Astrocyte (in vitro differentiated cells and primary cell): ENCODE results near the gene PRR5L. TPM values are rescaled to one million over a fixed set of nuclear protein-coding genes. Genes with fewer than 3 reads are reported as not detected.
A peak's percentile ranks its signal among the peaks of the same experiment; 100 is the strongest.

Source experiments
- DNase-seq: peaks from one replicate; pipeline ENCODE4 v3.0.0-alpha.2; 2010; ENCODE audit warnings: low read depth
- FAIRE-seq: peaks from 2 replicates; lab custom pipeline; 2011; peaks lifted over from hg19 to GRCh38; lab: Jason Lieb, UNC
- H2AFZ ChIP-seq: 2 replicates; pipeline ENCODE4 v1.6.0; 2012; ENCODE audit warnings: low read depth, low read length, inconsistent platforms
- H3K27ac ChIP-seq: 2 replicates; pipeline ENCODE4 v1.5.1; 2011; ENCODE audit warnings: low read depth, low read length, inconsistent platforms
- H3K27me3 ChIP-seq: 2 replicates; pipeline ENCODE4 v1.6.0; 2011; ENCODE audit warnings: low read length, inconsistent platforms; ENCODE audit not compliant: insufficient read depth
- H3K36me3 ChIP-seq: 2 replicates; pipeline ENCODE4 v1.5.1; 2011; ENCODE audit warnings: low read length, inconsistent platforms; ENCODE audit not compliant: insufficient read depth
- H3K4me1 ChIP-seq: 2 replicates; pipeline ENCODE4 v1.5.1; 2011; ENCODE audit warnings: low read length, inconsistent platforms; ENCODE audit not compliant: insufficient read depth
- H3K4me2 ChIP-seq: 2 replicates; pipeline ENCODE4 v1.6.0; 2012; ENCODE audit warnings: low read length, inconsistent platforms
- H3K4me3 ChIP-seq: 2 replicates; pipeline ENCODE4 v1.5.1; 2011; ENCODE audit warnings: low read depth, mild to moderate bottlenecking, low read length, inconsistent platforms; ENCODE audit not compliant: insufficient read depth
- H3K79me2 ChIP-seq: 2 replicates; pipeline ENCODE4 v1.6.0; 2012; ENCODE audit warnings: mild to moderate bottlenecking, low read length, inconsistent platforms; ENCODE audit not compliant: insufficient read depth
- H3K9ac ChIP-seq: 2 replicates; pipeline ENCODE4 v1.6.0; 2012; ENCODE audit warnings: mild to moderate bottlenecking, low read length, inconsistent platforms
- H3K9me3 ChIP-seq: 2 replicates; pipeline ENCODE4 v1.5.1; 2012; ENCODE audit warnings: low read depth, mild to moderate bottlenecking, low read length, inconsistent platforms; ENCODE audit not compliant: insufficient read depth
- H4K20me1 ChIP-seq: 2 replicates; pipeline ENCODE4 v1.6.0; 2012; ENCODE audit warnings: low read length, inconsistent platforms; ENCODE audit not compliant: insufficient read depth
- H3K27ac Mint-ChIP-seq: one replicate; pipeline ENCODE4 v1.8.0; 2021; ENCODE audit warnings: mild to moderate bottlenecking, mixed read lengths; ENCODE audit not compliant: unreplicated experiment
- H3K27me3 Mint-ChIP-seq: one replicate; pipeline ENCODE4 v1.8.0; 2021; ENCODE audit warnings: low read depth, mixed read lengths; ENCODE audit not compliant: unreplicated experiment
- H3K36me3 Mint-ChIP-seq: one replicate; pipeline ENCODE4 v1.8.0; 2021; ENCODE audit warnings: low read depth, mixed read lengths; ENCODE audit not compliant: unreplicated experiment
- H3K4me1 Mint-ChIP-seq: one replicate; pipeline ENCODE4 v1.8.0; 2021; ENCODE audit warnings: low read depth, mixed read lengths; ENCODE audit not compliant: unreplicated experiment
- H3K4me3 Mint-ChIP-seq: one replicate; pipeline ENCODE4 v1.8.0; 2021; ENCODE audit warnings: mild to moderate bottlenecking, moderate library complexity, mixed read lengths; ENCODE audit not compliant: unreplicated experiment
- H3K9me3 Mint-ChIP-seq: one replicate; pipeline ENCODE4 v1.8.0; 2021; ENCODE audit warnings: mild to moderate bottlenecking, mixed read lengths; ENCODE audit not compliant: unreplicated experiment
- CTCF ChIP-seq: IDR thresholded peaks from 2 replicates; pipeline ENCODE4 v1.5.1; 2011; ENCODE audit warnings: low read depth, mild to moderate bottlenecking, inconsistent platforms, low read length, moderate library complexity; ENCODE audit not compliant: insufficient read depth
- EZH2 ChIP-seq: IDR thresholded peaks from 2 replicates; pipeline ENCODE4 v1.6.1; 2012; ENCODE audit warnings: mild to moderate bottlenecking, low read length, inconsistent platforms; ENCODE audit not compliant: insufficient read depth
- total RNA-seq: library from RNA; stranded (reverse); gene quantifications from 2 replicates; pipeline ENCODE4 v1.2.1, GENCODE V29; 2021

Gene PRR5L
- total RNA-seq, 1 donor from 2014 or later, result 55.6 TPM

GRCh38 chr11:36330411-36330810 is 34.3 kb downstream of the PRR5L start:
- H3K4me1 Mint-ChIP-seq, result peaks cover 8% of the 10 kb centered on the region
- H3K27me3 ChIP-seq, result no peaks in the 10 kb centered on the region
- no peaks in the 10 kb centered on the region for H3K36me3 ChIP-seq
- no peak overlapping the region for H3K27ac Mint-ChIP-seq
- peaks cover 9% of the 10 kb centered on the region for H3K4me1 ChIP-seq
- peaks cover 4% of the 10 kb centered on the region for H3K9me3 Mint-ChIP-seq
- no peaks in the 10 kb centered on the region for H3K27me3 Mint-ChIP-seq
- no peak overlapping the region for H3K9ac ChIP-seq
- H4K20me1 ChIP-seq, result no peaks in the 10 kb centered on the region
- H3K79me2 ChIP-seq, result no peaks in the 10 kb centered on the region
- H3K4me2 ChIP-seq, result no peak overlapping the region
- FAIRE-seq (no peak), DNase-seq (no peak)
- H3K4me3 Mint-ChIP-seq, result no peak overlapping the region
- H2AFZ ChIP-seq, result no peak overlapping the region
- no peak for TF ChIP-seq CTCF
- no peak for TF ChIP-seq EZH2
- H3K4me3 ChIP-seq, result no peak overlapping the region
- H3K36me3 Mint-ChIP-seq, result peaks cover 2% of the 10 kb centered on the region
- H3K9me3 ChIP-seq, result no peaks in the 10 kb centered on the region
- no peak overlapping the region for H3K27ac ChIP-seq

GRCh38 chr11:36333468-36333867 is 37.4 kb downstream of the PRR5L start:
- Mint-ChIP-seq H3K36me3 (no peaks in the 10 kb centered on the region), H3K27me3 (peaks cover 2% of the 10 kb centered on the region), H3K9me3 (no peaks in the 10 kb centered on the region), H3K4me1 (peaks cover 5% of the 10 kb centered on the region), H3K4me3 (no peak overlapping the region), H3K27ac (peak overlapping the region; percentile 21)
- Histone ChIP-seq H3K36me3 (no peaks in the 10 kb centered on the region), H2AFZ (no peak overlapping the region), H3K4me2 (no peak overlapping the region), H3K4me3 (no peak overlapping the region), H4K20me1 (no peaks in the 10 kb centered on the region), H3K79me2 (no peaks in the 10 kb centered on the region), H3K4me1 (peaks cover 9% of the 10 kb centered on the region), H3K27me3 (no peaks in the 10 kb centered on the region), H3K9ac (no peak overlapping the region), H3K9me3 (no peaks in the 10 kb centered on the region), H3K27ac (no peak overlapping the region)
- no peak for TF ChIP-seq CTCF
- TF ChIP-seq EZH2, result no peak
- FAIRE-seq (peak; percentile 5), DNase-seq (peak; percentile 32)

- peak; percentile 32 for DNase-seq
- peaks cover 3% of the 10 kb centered on the region for H3K4me1 Mint-ChIP-seq
- no peak overlapping the region for H3K4me3 Mint-ChIP-seq
- Histone ChIP-seq H3K36me3 (no peaks in the 10 kb centered on the region), H3K4me3 (no peak overlapping the region), H3K27me3 (no peaks in the 10 kb centered on the region), H3K27ac (no peak overlapping the region), H4K20me1 (no peaks in the 10 kb centered on the region), H2AFZ (no peak overlapping the region), H3K79me2 (no peaks in the 10 kb centered on the region), H3K9ac (no peak overlapping the region), H3K4me1 (peaks cover 7% of the 10 kb centered on the region), H3K9me3 (no peaks in the 10 kb centered on the region), H3K4me2 (no peak overlapping the region)
- no peak for FAIRE-seq
- H3K9me3 Mint-ChIP-seq, result no peaks in the 10 kb centered on the region
- H3K27me3 Mint-ChIP-seq, result peaks cover 2% of the 10 kb centered on the region
- H3K36me3 Mint-ChIP-seq, result no peaks in the 10 kb centered on the region
- H3K27ac Mint-ChIP-seq, result peak overlapping the region; percentile 21
- TF ChIP-seq EZH2, result no peak
These were observed 37.8 kb downstream of the PRR5L start for GRCh38 chr11:36333897-36334296.
